LHCN-M2 (cell line): ENCODE measurements around the gene VGLL1. TPM values are rescaled to one million over a fixed set of nuclear protein-coding genes. Genes with fewer than 3 reads are reported as not detected.

Experiments used
- DNase-seq: peaks from one replicate; pipeline ENCODE4 v3.0.0-alpha.2; 2012; ENCODE audit warnings: low read depth
- polyA plus RNA-seq: library from polyadenylated mRNA; unstranded; fragments of >200 nt; gene quantifications from one replicate; pipeline ENCODE4 v1.2.1, GENCODE V29; 2012; ENCODE audit warnings: missing spikeins
- total RNA-seq: library from RNA; depleted of rRNA; stranded (reverse); fragments of >200 nt; gene quantifications from 2 replicates; pipeline ENCODE4 v1.2.3, GENCODE V29; 2014; rRNA removed

VGLL1 gene
- not detected in 2 replicates for total RNA-seq
- polyA plus RNA-seq = not detected

DNA sequence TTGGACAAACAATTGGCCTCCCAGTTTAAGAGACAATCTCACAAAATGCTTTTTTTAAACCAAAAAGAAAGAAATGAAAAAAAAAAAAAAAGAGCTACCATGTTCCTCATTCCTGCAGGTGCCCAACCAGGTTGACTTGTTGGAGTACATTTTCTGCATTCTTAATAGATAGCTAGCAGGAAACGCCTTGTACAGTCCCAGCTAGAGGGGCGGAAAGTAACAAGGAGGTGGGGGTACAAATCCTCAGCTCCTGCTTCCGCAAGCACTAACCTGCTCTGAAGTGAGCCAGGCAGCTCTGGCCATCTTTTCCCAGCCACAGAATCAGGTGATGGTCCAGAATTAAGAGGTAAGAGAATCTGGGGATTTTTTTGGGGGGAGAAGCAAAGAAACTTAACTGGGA is at the start of gene VGLL1:
Gene VGLL1, plus strand, starts transcription at position 265 of the 400 bp plus-strand sequence. CDS start 3,806 bp downstream, outside the sequence.
- DNase-seq = no peak

DNA sequence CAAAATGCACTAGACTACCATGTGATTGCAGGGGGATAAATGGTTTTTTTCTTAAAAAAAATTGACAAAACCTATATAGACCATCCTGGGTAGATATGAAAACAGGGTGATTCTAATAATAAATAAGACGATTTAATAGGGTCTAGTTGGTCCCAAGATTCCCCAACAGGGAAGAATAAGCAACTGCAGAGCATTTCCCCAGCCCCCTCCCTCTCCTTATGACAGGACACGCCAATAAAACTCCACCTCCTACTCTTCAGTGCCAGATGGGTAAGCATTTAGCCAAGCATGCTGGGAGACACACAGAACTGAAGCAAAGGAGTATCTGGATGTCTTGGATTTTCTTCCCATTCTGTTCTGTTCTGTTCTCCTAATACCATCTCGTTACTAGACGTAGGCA is 44.4 kb upstream of the VGLL1 start, which contains the start of gene BRS3:
Gene BRS3, plus strand, starts transcription at position 301 of the 400 bp plus-strand sequence. CDS start 168 bp downstream, outside the sequence.
- no peak for DNase-seq

DNA sequence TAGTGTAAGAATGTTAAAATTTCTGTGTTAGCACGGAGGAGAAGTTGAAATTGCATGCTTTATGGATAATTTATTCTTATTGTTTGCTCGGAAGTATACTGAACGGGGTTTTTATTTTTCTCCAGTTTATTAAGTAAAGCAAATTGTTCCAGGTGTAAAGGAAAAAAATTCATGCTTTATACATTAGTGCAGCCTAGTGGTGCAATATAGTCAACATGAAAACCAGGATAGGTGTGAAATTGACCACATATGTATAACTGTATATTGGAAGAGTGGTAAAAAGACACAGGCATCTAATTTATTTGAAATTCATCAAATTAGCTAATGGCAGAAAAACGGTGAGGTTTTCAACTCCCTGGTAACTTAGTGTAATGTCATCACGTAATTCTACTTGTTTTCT is 43.3 kb upstream of the VGLL1 start:
- DNase-seq = no peak

DNA sequence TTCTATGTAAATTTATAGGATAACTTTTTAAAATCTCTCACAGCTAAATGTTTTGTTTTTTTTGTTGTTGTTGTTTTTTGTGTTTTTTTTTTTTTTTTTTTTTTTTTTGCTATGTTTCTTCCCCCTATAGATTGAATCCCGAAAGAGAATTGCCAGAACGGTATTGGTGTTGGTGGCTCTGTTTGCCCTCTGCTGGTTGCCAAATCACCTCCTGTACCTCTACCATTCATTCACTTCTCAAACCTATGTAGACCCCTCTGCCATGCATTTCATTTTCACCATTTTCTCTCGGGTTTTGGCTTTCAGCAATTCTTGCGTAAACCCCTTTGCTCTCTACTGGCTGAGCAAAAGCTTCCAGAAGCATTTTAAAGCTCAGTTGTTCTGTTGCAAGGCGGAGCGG is 40.2 kb upstream of the VGLL1 start:
- DNase-seq = no peak

- DNase-seq = no peak
Measured at GRCh38 chrX:136493011-136493410, 39.0 kb upstream of the VGLL1 start.

DNA sequence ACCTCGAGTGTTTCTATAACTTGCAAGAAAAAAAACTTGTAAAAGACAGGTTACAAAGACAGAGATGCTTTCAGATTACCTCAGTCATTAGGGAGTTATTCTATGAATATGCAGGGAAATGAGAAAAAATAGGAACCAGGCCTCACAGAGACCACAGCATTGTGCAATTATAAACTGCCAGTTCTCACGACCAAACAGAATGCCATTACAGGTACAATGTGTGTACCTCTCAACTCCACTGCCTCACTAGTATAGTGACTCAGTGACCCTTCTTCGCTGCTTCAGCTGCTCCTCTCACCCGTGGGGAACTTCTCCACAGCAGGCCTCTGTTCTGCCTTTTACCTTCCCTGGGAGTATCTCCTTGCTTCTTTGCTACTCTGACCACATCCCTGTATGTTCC is 37.0 kb upstream of the VGLL1 start:
- DNase-seq = no peak

DNA sequence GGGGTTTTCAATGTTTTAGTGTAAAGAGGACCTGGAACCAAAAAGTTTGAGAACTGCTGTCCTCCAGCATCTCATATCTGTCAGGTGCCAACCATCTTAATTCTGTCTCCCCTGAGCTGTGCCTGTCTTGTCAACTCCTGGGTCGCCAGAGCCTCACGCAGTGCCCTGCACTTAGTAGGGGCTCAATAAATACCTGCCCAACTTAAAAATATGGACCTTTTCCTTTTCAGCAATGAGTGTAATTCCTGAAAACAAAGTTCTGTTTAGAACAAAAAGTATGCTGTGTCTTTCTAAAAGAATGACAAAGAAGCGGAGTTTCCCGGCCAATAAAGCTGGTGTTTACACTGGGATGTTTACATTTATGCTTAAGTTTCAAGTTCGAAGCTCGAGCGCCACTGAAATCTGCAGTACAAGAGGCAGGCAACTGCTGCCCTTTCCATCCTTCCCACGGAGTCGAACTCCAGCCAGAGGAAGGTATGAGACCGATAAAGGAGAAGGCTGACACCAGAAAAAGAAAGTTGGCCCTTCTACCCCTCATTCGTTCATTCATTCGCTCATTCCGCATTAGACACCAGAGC is 35.7 kb upstream of the VGLL1 start:
- no peak for DNase-seq

DNA sequence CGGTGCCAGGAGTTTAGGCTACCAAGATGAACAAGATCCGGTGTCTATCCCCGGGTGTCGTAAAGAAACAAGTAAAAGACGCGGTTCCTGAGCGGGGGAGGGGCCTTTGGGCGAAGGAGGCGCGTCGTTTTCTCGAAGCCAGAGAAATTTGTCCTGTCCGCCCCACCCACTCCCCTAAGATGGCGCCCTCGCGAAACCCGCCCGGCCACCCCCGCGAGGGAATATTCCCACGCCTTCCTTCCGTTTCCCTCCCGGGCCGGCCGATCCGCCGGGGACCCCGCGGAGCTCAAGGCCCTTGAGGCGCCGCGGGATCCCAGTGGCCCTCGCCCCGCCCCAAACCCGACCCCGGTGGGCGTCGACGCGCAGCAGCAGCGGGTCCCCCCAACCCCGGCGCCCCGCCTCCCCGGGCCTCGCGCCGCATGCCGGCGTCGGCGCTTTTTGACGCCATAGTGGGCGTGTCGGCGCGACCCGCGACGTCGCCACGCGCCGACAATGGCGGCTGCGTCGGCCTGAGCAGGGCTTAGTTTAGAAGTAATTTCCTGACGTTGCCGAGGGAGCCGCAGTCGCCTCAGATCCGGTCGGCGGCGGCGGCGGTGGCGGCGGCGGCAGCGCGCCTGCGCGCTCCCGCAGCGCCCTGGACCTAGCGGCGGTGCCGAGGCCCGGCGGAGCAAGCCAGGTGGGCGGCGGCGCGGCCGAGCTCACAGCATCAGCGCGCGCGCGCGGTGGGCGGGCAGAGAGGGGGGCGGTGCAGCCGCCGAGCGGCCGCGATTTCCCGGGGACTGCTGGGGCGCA is 35.1 kb upstream of the VGLL1 start:
- peak; percentile 83 for DNase-seq

- DNase-seq = no peak
Measured at GRCh38 chrX:136497556-136498052, 34.4 kb upstream of the VGLL1 start, which contains the start of gene HTATSF1. Gene HTATSF1 (plus strand): TSS chrX:136497592. CDS start chrX:136497685, 93 bp downstream.

DNA sequence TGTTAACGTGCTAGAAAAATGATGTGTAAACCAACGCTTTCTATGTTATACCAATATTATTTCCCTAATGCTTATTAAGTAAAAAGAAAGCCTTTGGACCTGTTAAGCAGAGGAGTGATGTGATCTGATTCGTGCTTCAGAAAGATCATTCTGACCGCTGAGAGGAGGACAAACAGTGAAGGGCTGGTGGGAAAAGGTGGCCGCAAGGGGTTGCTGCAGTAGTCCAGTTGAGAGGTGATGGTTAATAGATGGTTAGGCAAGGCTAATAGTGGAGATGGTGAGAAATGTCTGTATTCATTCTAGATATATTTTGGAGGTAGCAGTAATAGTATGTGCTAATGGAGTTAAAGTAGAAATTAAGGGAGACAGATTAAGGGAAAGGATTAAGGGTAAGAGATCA is 12.9 kb upstream of the VGLL1 start:
- DNase-seq = no peak

DNA sequence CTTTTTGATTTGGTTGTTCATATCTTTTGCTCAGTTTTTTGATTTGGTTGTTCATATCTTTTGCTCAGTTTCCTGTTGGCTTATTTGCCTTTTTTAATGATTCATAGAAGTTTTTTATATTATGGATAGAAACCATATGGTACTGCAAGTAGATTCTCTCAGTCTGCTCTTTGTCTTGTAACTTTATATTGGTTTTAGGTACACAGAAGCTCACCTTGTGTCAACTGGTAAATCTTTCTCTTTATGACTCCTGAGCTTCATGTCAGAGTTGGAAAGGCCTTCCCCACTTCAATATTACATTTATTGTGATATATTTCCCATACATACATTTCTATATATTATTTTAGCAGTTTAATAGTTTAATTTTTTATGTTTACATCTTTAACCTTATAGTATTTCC is 8.2 kb upstream of the VGLL1 start:
- DNase-seq = no peak

GRCh38 chrX:136525738-136526606 is 6.0 kb upstream of the VGLL1 start:
- peak; percentile 61 for DNase-seq

DNA sequence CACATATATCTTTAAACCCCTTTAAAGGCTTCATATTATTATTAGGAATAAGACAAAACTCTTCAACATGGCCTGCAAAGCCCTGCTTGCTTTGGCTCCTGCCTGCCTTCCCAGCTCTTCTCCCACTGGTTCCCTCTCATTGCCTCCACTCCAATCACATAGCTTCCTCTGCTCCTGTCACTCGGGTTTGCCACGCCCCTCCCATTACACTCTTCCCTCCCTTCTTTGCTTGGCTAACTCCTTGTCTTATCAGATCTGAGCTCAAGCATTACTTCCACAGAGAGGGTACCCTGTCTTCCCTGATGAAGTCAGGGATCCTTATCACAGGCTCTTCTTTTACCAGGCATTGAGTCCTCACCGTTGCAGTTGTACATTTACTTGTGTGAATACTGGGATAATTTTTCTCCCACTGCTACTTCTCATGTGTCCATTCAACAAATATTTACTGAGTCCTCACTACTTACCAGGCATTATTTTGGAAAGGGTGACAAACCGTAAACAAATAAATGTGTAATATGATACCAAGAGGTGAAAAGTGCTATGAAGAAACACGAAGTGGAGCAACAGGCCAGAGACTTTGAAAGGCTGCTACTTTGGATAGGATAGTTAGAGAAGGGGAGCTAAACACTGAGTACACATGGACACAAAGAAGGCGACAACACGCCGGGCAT is 3.2 kb upstream of the VGLL1 start:
- peak; percentile 3 for DNase-seq

DNA sequence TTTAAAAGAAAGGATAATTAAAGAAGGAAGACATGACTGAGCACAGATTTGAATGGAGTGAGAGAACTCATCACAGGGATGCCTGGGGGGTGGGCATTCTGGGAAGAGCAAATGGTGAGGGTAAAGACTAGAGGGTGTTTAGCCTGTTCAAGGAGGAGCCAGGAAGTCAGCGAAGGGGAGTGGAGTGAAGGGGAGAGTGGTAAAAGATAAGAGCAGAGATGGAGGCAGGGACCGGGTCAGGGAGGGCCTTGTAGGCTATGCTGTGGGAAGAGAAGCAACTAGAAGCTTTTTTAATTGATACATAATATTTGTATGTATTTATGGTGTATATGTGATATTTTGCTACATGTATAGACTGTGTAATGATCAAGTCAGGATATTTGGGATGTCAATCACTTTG is 2.2 kb upstream of the VGLL1 start:
- DNase-seq = no peak

- DNase-seq = no peak
Measured at GRCh38 chrX:136534131-136534530, 2.1 kb downstream of the VGLL1 start.

GRCh38 chrX:136538811-136539210 is 6.8 kb downstream of the VGLL1 start:
- no peak for DNase-seq

- DNase-seq = no peak
Measured at GRCh38 chrX:136540226-136540625, 8.2 kb downstream of the VGLL1 start.

DNA sequence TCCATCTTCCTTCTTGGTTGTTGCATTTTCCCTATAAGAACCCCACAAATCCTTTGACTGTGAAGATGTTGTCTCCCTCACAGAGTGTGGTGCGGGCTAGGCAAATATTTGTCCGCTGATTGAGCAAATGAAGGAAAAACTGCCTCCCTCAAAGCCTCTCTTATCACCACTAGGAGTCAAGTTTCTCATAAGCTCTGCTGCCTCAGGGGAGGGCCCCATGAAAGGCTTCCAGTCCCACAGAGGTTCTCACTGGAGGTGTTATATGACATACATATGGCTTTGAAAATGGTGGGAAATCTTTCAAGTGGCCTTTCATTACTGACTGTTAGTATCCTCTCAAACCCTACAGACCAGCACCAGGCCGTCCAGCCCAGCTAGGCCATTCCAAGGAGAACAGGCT is 9.3 kb downstream of the VGLL1 start:
- DNase-seq = no peak

- DNase-seq = no peak
Measured at GRCh38 chrX:136542281-136542680, 10.3 kb downstream of the VGLL1 start.

DNA sequence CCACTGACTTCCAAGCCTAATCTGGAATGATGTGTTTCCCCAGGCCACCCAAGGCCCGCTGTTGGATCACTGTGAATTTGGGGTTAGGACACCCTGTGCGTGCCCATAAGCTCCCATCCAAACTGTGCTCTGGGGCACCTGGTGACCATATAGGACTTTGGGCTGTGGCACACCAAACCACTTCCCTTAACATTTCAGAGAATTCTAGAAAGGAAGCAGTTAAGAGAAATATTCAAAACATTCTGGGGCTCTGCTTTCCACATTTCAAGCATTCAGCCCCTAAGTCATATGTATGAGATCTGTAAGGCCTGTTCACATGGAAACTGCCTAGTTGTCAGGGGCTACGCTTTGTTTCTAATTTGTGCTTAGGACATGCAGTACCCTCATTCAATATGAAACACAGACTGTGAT is 14.4 kb downstream of the VGLL1 start:
- no peak for DNase-seq

DNA sequence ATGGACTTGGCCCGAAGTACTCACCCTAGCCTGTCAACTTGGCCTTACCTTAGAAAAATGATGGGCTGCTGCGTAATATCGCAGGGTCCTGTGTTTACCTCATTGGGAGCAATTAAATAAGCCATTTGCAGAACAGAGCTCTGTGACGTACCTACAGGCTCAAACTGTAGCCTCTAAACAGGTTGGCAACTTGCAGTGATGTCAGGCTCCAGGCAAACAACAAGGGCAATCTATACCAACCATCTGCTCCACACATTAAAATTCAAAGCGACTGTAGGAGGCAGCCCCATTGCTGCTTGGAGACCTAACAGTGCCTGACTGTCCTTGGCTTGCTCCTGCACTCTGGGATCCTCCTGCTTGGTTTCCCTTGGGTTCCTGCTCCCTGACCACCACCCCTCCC is 17.2 kb downstream of the VGLL1 start:
- DNase-seq = no peak
